Testis (tissue), 3 donors: Measurements from ENCODE around the gene DLG5. TPM values are rescaled to one million over a fixed set of nuclear protein-coding genes. Genes with fewer than 3 reads are reported as not detected.

Source experiments
- DNase-seq: peaks from one replicate; pipeline ENCODE4 v3.0.0-alpha.2; 2019
- H3K27ac ChIP-seq, 2 donors: fragments of 200-600 bp; sonication (generic); one replicate each; pipeline ENCODE4 v1.5.1; 2019
- H3K27me3 ChIP-seq: fragments of 200-600 bp; sonication (generic); one replicate; pipeline ENCODE4 v1.5.1; 2019
- H3K36me3 ChIP-seq: fragments of 200-600 bp; sonication (generic); one replicate; pipeline ENCODE4 v1.5.1; 2017; ENCODE audit warnings: low read depth; ENCODE audit errors: missing control alignments
- H3K4me1 ChIP-seq: fragments of 200-600 bp; sonication (generic); one replicate; pipeline ENCODE4 v1.5.1; 2019
- H3K4me3 ChIP-seq, 2 donors: fragments of 200-600 bp; sonication (generic); one replicate each; pipeline ENCODE4 v1.5.1; 2017 to 2019
- H3K9me3 ChIP-seq: fragments of 200-600 bp; sonication (generic); one replicate; pipeline ENCODE4 v1.5.1; 2017
- CTCF ChIP-seq, 3 experiments: fragments of 450-650 bp in 2 of 3; fragments of 200-600 bp in 1 of 3; sonication (generic) in 1 of 3; IDR thresholded peaks; one replicate each; pipeline ENCODE4 v1.5.1; 2016 to 2019; ENCODE audit warnings: antibody characterized with exemption in 3 of 3, mild to moderate bottlenecking in 2 of 3, moderate library complexity in 1 of 3
- POLR2A ChIP-seq: fragments of 450-650 bp; IDR thresholded peaks from one replicate; pipeline ENCODE4 v1.6.1; 2017; ENCODE audit warnings: antibody characterized with exemption, mild to moderate bottlenecking, moderate library complexity
- WGBS, 2 donors: methylation state at CpG; one replicate each; pipeline ENCODE4 v1.1.5; 2018; 5-methylcytosine and 5-hydroxymethylcytosine counted together
- intact Hi-C: fragments of 100-400 bp; cut with DNase I; formaldehyde crosslinking; loops from one replicate; pipeline ENCODE4 v1.15.1; 2023; ENCODE audit warnings: low total_unique reads
- polyA plus RNA-seq: library from polyadenylated mRNA; stranded (reverse); fragments of 350-450 nt; fragmentation: Illumina TruSeq; extraction: RNeasy Lipid Tissue Mini Kit (QIAGEN cat#74804); gene quantifications from one replicate; pipeline ENCODE4 v1.2.3, GENCODE V29; 2014; ENCODE audit warnings: low read depth, low replicate concordance; ENCODE audit not compliant: insufficient read depth
- total RNA-seq, 2 donors: library from RNA; depleted of rRNA; stranded (reverse); fragments of >200 nt; gene quantifications; one replicate each; pipeline ENCODE4 v1.2.3, GENCODE V29; 2016

DLG5 gene
- total and polyA plus RNA-seq, 3 donors from 2014 or later = 26.9 to 54.8 (median 50.1) TPM

- DNase-seq = no peak
- no peaks in the 10 kb centered on the region for H3K9me3 ChIP-seq
- WGBS, 2 donors = 87 to 91% methylated on average over 1 of the region's 1 CpG
- H3K27me3 ChIP-seq = no peaks in the 10 kb centered on the region
- no peaks in the 10 kb centered on the region for H3K36me3 ChIP-seq
- no peak for TF ChIP-seq POLR2A
- no peak for TF ChIP-seq CTCF (IDR thresholded peaks at IDR 0.05)
- H3K4me3 ChIP-seq = no peak overlapping the region
- H3K4me1 ChIP-seq = peaks cover 6% of the 10 kb centered on the region
- intact Hi-C loops = no loop called here
- no peak overlapping the region for H3K27ac ChIP-seq
Observed at GRCh38 chr10:77964811-77965210, 38.3 kb upstream of the DLG5 start.

DNA sequence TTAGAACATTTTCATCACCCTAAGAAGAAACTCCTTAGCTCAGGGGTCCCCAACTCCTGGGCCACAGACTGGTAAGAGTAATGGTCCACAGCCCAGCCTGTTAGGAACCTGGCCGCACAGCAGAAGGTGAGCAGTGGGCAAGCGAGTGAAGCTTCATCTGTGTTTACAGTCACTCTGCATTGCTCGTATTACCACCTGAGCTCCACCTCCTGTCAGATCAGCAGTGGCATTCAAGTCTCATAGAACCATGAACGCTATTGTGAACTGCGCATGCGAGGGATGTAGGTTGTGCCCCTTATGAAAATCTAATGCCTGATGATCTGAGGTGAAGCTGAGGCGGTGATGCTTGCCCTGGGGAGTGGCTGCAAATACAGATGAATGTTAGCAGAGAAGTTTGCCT is 37.3 kb upstream of the DLG5 start:
- intact Hi-C loops = no loop called here

DNA sequence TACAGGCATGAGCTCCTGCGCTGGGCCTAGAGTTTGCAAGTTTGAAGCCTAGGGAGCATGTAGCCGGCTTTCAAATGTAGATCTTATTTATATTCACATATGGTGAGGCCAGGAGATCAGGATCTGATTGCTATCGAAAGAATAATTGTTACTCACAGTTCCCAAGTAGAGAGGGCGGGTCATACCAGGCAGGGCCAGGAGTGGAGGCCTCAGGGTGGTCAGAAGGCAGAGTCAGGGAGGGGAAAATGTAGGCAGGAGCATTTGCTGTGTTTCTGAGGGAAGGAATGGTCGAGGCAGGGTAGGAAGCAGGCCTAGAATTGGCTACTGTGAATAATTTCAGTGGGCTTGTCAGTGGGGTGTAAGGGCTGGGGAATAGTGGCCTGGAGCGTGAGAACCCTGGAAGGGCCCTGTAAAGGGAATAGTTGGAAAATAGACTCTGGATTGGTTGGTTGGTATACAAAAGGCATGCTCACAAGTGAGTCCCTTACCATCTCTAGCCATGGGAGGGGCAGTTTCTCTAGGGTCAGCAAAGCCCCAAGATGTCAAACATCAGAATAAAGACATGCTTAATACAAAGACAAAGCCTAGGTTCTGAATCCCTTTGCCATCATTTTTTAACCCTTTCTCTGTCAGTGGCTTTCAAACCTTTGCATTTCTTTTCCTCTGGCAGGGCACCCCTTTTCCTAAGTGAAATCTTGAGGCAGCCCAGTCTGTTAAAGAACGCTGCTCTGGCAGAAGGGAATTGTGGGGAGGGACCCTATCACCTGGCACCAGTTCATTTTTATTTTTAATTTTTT is 36.0 kb upstream of the DLG5 start:
- Histone ChIP-seq H3K4me3 (no peak overlapping the region), H3K4me1 (no peaks in the 10 kb centered on the region), H3K9me3 (no peaks in the 10 kb centered on the region), H3K36me3 (no peaks in the 10 kb centered on the region), H3K27me3 (no peaks in the 10 kb centered on the region), H3K27ac (no peak overlapping the region)
- no peak for DNase-seq
- intact Hi-C loops = no loop called here
- WGBS, 2 donors = 86 to 89% methylated on average over 7 of the region's 7 CpGs
- TF ChIP-seq POLR2A = no peak
- no peak for TF ChIP-seq CTCF (IDR thresholded peaks at IDR 0.05)

More for the DNA sequence above, 37.3 kb upstream of the DLG5 start:
- DNase-seq = no peak
- 98 to 99% methylated on average over 7 of the region's 7 CpGs for WGBS, 2 donors
- Histone ChIP-seq H3K27me3 (no peaks in the 10 kb centered on the region), H3K36me3 (no peaks in the 10 kb centered on the region), H3K9me3 (no peaks in the 10 kb centered on the region), H3K4me1 (no peaks in the 10 kb centered on the region), H3K27ac (no peak overlapping the region), H3K4me3 (no peak overlapping the region)
- TF ChIP-seq POLR2A (no peak), CTCF (IDR thresholded peaks at IDR 0.05) (no peak)

DNA sequence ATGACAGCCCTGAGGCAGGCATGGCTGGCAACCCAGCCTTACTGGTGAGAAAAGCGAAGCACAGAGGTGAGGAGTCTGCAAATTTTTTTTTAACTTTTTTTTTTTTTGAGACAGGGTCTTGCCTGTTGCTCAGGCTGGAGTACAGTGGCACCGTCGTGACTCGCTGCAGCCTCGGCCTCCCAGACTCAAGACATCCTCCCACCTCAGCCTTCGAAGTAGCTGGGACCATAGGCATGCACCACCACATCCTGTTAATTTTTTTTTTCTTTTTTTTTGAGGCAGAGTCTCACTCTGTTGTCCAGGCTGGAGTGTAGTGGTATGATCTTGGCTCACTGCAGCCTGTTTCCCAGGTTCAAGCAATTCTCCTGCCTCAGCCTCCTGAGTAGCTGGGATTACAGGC is 35.1 kb upstream of the DLG5 start:
- TF ChIP-seq CTCF (IDR thresholded peaks at IDR 0.05) = no peak
- no peak for TF ChIP-seq POLR2A
- H3K9me3 ChIP-seq = no peaks in the 10 kb centered on the region
- H3K4me1 ChIP-seq = no peaks in the 10 kb centered on the region
- no peak overlapping the region for H3K4me3 ChIP-seq
- DNase-seq = no peak
- no peaks in the 10 kb centered on the region for H3K27me3 ChIP-seq
- no peak overlapping the region for H3K27ac ChIP-seq
- WGBS, 2 donors = 92% methylated on average over 6 of the region's 6 CpGs
- intact Hi-C loops = no loop called here
- H3K36me3 ChIP-seq = no peaks in the 10 kb centered on the region

DNA sequence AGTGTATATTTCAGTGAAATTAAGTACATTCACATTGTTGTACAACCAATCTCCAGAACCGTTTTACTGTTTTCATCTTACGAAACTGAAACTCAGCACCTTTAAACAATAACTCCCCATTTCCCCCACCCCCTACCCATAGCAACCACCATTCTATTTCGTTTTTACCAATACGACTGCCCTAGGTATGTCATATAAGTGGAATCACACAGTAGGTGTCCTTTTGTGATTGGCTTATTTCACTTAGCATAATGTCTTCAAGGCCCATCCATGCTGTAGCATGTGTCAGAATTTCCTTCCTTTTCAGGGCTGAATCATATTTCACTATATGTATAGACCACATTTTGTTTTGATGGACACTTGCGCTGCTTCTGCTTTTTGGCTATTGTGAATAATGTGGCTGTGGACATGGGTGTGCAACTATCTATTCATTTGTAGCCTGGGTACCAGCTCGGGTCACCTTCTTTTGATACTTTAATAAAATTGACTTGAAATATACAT is 34.3 kb upstream of the DLG5 start:
- H3K27me3 ChIP-seq = no peaks in the 10 kb centered on the region
- DNase-seq = no peak
- H3K4me1 ChIP-seq = no peaks in the 10 kb centered on the region
- no peaks in the 10 kb centered on the region for H3K9me3 ChIP-seq
- no peak for TF ChIP-seq POLR2A
- no peak for TF ChIP-seq CTCF (IDR thresholded peaks at IDR 0.05)
- H3K27ac ChIP-seq = no peak overlapping the region
- intact Hi-C loops = no loop called here
- H3K4me3 ChIP-seq = no peak overlapping the region
- H3K36me3 ChIP-seq = no peaks in the 10 kb centered on the region
- 87 to 90% methylated on average over 6 of the region's 6 CpGs for WGBS, 2 donors
